Fibroblast of the aortic adventitia (primary cell): ENCODE measurements around the gene OSGEP. TPM values are rescaled to one million over a fixed set of nuclear protein-coding genes. Genes with fewer than 3 reads are reported as not detected.

Source experiments
- DNase-seq: peaks from one replicate; pipeline ENCODE4 v3.0.0-alpha.2; 2010; ENCODE audit warnings: low read depth
- H3K4me3 ChIP-seq: 2 replicates; pipeline ENCODE4 v1.5.1; 2011; ENCODE audit warnings: low read depth, mild to moderate bottlenecking, control low read depth, low read length, moderate library complexity
- total RNA-seq: library from RNA; depleted of rRNA; stranded (reverse); fragments of >200 nt; gene quantifications from 2 replicates; pipeline ENCODE4 v1.2.3, GENCODE V29; 2012; ENCODE audit warnings: low replicate concordance
- TF ChIP-seq, protein P1 (sequence below): IDR thresholded peaks from 2 replicates; pipeline ENCODE4 v1.5.1; 2011; ENCODE audit warnings: mild to moderate bottlenecking, low read length, control low read depth, inconsistent platforms; ENCODE audit not compliant: insufficient read depth

Gene OSGEP
- total RNA-seq, 1 donor = 45.6 TPM

GRCh38 chr14:20415782-20416206, 38.8 kb downstream of the OSGEP start:
- peak; percentile 72 for DNase-seq
- TF ChIP-seq, protein P1, sequence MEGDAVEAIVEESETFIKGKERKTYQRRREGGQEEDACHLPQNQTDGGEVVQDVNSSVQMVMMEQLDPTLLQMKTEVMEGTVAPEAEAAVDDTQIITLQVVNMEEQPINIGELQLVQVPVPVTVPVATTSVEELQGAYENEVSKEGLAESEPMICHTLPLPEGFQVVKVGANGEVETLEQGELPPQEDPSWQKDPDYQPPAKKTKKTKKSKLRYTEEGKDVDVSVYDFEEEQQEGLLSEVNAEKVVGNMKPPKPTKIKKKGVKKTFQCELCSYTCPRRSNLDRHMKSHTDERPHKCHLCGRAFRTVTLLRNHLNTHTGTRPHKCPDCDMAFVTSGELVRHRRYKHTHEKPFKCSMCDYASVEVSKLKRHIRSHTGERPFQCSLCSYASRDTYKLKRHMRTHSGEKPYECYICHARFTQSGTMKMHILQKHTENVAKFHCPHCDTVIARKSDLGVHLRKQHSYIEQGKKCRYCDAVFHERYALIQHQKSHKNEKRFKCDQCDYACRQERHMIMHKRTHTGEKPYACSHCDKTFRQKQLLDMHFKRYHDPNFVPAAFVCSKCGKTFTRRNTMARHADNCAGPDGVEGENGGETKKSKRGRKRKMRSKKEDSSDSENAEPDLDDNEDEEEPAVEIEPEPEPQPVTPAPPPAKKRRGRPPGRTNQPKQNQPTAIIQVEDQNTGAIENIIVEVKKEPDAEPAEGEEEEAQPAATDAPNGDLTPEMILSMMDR = peak; percentile 69

DNA sequence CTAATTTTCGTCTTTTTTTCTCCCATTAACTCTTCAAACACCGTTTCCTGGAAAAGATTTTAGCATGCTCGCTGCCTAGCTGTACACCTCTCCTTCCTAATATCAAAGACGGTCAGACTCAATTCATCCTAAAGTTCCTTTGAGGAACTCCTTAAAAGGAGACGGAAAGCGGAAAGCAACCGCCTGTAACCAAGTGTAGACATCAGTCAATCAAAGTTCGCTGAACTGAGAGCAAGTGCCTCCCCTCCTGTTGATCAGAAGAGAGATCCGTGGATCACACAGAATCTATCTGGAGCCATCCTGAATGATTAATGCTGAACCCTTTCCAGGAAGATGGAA, 40.9 kb downstream of the OSGEP start:
- TF ChIP-seq, protein P1 = no peak
- peak overlapping the region; percentile 95 for H3K4me3 ChIP-seq

More at GRCh38 chr14:20415782-20416206, 38.8 kb downstream of the OSGEP start:
- H3K4me3 ChIP-seq = no peak overlapping the region

DNA sequence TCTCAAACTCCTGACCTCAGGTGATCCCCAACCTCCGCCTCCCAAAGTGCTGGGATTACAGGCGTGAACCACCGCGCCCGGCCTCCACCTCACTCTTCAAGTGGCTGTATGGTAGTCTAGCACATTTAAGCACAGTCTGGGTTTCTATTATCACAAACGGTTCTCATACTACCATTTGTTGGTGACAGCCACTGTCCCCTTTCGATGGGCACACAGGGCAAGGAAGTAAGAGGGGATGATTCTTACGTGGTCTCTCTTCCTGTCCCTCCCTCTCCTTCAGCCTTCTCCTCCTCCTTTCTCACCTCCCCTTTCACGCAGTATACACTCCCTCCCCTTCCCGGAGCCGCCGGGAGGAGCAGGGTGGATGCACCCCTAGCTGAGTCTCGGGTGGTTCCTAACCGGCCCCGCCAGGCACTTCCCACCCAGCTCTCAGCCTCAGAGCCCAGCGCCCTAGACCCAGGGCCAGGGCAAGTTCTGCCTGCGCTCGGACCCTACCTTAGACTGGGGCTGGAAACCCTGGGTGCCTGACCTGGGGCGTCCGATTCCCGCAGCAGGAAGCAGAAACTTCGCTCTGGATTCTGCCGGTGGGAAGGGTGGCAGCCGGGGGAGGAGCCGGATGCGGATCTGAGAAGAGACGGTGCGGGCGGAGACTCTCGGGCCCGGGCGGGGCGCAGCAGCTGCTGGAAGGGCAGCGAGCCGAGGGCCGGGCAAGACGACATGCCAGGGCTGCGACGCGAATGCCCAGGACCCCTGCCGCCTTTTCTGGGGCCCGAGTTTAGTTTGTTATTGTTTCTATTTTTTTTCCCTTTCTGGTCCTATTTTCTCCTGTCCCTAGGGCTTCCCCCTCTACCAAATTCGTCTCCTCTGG, 41.5 kb downstream of the OSGEP start, which contains the start of gene TEP1:
Gene TEP1 (minus strand): TSS at position 626 of the 868 bp plus-strand sequence. CDS start 5,062 bp downstream, outside the sequence.
- TF ChIP-seq, protein P1 = no peak
- H3K4me3 ChIP-seq = peak within 1 kb of the TSS; percentile 95
- DNase-seq = peak; percentile 77

More for the DNA sequence above, 40.9 kb downstream of the OSGEP start:
- no peak for DNase-seq

DNA sequence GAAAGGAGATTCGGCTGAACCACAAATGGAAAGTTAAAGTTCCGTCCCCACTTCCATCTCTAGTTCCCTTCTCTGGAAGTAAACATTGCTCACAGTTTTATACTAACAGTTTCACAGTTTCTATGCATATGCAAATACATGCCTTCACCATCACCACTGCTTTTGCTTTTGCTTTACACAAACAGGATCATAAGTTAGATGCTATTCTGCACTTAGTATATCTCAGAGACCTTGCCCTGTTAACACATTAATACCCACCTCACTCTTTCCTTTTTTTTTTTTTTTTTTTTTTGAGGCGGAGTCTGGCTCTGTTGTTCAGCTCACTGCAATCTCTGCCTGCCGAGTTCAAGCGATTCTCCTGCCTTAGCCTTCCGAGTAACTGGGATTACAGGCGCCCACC, 42.2 kb downstream of the OSGEP start:
- TF ChIP-seq, protein P1 = no peak
- H3K4me3 ChIP-seq = peak overlapping the region; percentile 95
- peak; percentile 27 for DNase-seq

GRCh38 chr14:20409226-20409625, 45.4 kb downstream of the OSGEP start:
- TF ChIP-seq, protein P1 = no peak
- H3K4me3 ChIP-seq = no peak overlapping the region
- peak; percentile 48 for DNase-seq

DNA sequence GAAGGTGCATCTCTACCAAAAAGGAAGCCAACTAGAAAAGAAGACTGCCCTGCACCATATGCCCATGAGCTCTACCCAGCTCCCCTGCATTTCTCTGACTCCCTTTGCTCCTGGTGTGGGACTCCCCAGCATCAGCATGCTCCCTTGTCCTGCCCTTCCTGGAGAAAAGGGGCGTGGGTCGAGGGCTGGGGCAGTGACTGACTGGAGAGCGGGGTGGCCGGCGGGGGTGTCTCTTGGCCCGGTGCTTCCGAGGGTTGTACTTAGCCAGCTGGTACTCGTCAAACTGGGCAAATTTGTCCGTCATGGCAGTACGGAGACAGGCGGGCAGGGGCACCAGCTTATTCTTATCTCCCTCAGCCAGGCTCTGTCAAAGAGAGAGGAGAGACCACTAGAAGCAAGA, 51.1 kb downstream of the OSGEP start:
- no peak overlapping the region for H3K4me3 ChIP-seq
- TF ChIP-seq, protein P1 = no peak
- DNase-seq = no peak
